Measurements from ENCODE around the gene TSR2.

- no peak for TF ChIP-seq POU6F1 (CRISPR knock-in tag; IDR thresholded peaks at IDR 0.05; ENCODE audit: borderline replicate concordance, low read depth)
- no peak for TF ChIP-seq GLIS3 (CRISPR knock-in tag; IDR thresholded peaks at IDR 0.05)
- TF ChIP-seq, protein P1, sequence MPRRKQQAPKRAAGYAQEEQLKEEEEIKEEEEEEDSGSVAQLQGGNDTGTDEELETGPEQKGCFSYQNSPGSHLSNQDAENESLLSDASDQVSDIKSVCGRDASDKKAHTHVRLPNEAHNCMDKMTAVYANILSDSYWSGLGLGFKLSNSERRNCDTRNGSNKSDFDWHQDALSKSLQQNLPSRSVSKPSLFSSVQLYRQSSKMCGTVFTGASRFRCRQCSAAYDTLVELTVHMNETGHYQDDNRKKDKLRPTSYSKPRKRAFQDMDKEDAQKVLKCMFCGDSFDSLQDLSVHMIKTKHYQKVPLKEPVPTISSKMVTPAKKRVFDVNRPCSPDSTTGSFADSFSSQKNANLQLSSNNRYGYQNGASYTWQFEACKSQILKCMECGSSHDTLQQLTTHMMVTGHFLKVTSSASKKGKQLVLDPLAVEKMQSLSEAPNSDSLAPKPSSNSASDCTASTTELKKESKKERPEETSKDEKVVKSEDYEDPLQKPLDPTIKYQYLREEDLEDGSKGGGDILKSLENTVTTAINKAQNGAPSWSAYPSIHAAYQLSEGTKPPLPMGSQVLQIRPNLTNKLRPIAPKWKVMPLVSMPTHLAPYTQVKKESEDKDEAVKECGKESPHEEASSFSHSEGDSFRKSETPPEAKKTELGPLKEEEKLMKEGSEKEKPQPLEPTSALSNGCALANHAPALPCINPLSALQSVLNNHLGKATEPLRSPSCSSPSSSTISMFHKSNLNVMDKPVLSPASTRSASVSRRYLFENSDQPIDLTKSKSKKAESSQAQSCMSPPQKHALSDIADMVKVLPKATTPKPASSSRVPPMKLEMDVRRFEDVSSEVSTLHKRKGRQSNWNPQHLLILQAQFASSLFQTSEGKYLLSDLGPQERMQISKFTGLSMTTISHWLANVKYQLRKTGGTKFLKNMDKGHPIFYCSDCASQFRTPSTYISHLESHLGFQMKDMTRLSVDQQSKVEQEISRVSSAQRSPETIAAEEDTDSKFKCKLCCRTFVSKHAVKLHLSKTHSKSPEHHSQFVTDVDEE (CRISPR knock-in tag; IDR thresholded peaks at IDR 0.05) = no peak
- no peak for TF ChIP-seq ZFP3 (CRISPR knock-in tag; IDR thresholded peaks at IDR 0.05)
- no peak for TF ChIP-seq OSR1 (CRISPR knock-in tag; IDR thresholded peaks at IDR 0.05)
- TF ChIP-seq ZC3H10 (CRISPR knock-in tag; IDR thresholded peaks at IDR 0.05) = no peak
- no peak for TF ChIP-seq CREB5 (CRISPR knock-in tag; IDR thresholded peaks at IDR 0.05; ENCODE audit: low read depth)
- TF ChIP-seq CSDC2 (CRISPR knock-in tag; IDR thresholded peaks at IDR 0.05) = no peak
- no peak for TF ChIP-seq ESRRG (CRISPR knock-in tag; IDR thresholded peaks at IDR 0.05)
- TF ChIP-seq ZNF565 (CRISPR knock-in tag; conservative IDR thresholded peaks at IDR 0.05; ENCODE audit: low read depth) = no peak
- no peak for TF ChIP-seq RARB (CRISPR knock-in tag; IDR thresholded peaks at IDR 0.05)
- TF ChIP-seq ZFP30 (CRISPR knock-in tag; IDR thresholded peaks at IDR 0.05) = no peak
- TF ChIP-seq, protein P2, sequence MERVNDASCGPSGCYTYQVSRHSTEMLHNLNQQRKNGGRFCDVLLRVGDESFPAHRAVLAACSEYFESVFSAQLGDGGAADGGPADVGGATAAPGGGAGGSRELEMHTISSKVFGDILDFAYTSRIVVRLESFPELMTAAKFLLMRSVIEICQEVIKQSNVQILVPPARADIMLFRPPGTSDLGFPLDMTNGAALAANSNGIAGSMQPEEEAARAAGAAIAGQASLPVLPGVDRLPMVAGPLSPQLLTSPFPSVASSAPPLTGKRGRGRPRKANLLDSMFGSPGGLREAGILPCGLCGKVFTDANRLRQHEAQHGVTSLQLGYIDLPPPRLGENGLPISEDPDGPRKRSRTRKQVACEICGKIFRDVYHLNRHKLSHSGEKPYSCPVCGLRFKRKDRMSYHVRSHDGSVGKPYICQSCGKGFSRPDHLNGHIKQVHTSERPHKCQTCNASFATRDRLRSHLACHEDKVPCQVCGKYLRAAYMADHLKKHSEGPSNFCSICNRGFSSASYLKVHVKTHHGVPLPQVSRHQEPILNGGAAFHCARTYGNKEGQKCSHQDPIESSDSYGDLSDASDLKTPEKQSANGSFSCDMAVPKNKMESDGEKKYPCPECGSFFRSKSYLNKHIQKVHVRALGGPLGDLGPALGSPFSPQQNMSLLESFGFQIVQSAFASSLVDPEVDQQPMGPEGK (CRISPR knock-in tag; IDR thresholded peaks at IDR 0.05; ENCODE audit: borderline replicate concordance) = no peak
Measured at GRCh38 chrX:54470054-54470760, 30.0 kb downstream of the TSR2 start.
